Activated T-cell treated with anti-CD3 and anti-CD28 coated beads, Interleukin-2, amount 50 U/mL, for 4 hours (primary cell): ENCODE data around the gene HMGB1. TPM values are rescaled to one million over a fixed set of nuclear protein-coding genes. Genes with fewer than 3 reads are reported as not detected.
"Not testable (repeated sequence)": the region's sequence is repeated elsewhere in the genome, so short reads cannot be mapped to it uniquely, and the experiment has no call there.

ENCODE experiments used
- ATAC-seq, 2 donors: fragments of 200-7000 bp; cut with Tn5 transposase; one replicate each; pipeline ENCODE4 v1.10.0; 2021
- DNase-seq: peaks from one replicate; pipeline ENCODE4 v3.0.0-alpha.2; 2020
- H3K27me3 Mint-ChIP-seq: one replicate; pipeline ENCODE4 v1.8.0; 2021; ENCODE audit warnings: low read depth, mixed read lengths
- H3K36me3 Mint-ChIP-seq: one replicate; pipeline ENCODE4 v1.8.0; 2022; ENCODE audit warnings: mixed read lengths; ENCODE audit not compliant: insufficient read depth
- H3K4me1 Mint-ChIP-seq: one replicate; pipeline ENCODE4 v1.8.0; 2021; ENCODE audit warnings: low read depth, mixed read lengths
- H3K4me3 Mint-ChIP-seq: one replicate; pipeline ENCODE4 v1.8.0; 2021; ENCODE audit warnings: mild to moderate bottlenecking, moderate library complexity, mixed read lengths
- H3K9me3 Mint-ChIP-seq: one replicate; pipeline ENCODE4 v1.8.0; 2021; ENCODE audit warnings: mixed read lengths
- total RNA-seq, 3 donors: library from RNA; stranded (reverse); gene quantifications; one replicate each; pipeline ENCODE4 v1.2.1, GENCODE V29; 2021

HMGB1 gene
- total RNA-seq, 3 donors from 2014 or later = 372 to 448 (median 435) TPM

- H3K27me3 Mint-ChIP-seq = peaks cover 3% of the 10 kb centered on the region
- no peak overlapping the region for H3K4me3 Mint-ChIP-seq
- H3K4me1 Mint-ChIP-seq = no peaks in the 10 kb centered on the region
- ATAC-seq (no peak), DNase-seq (no peak)
- H3K36me3 Mint-ChIP-seq = no peaks in the 10 kb centered on the region
- H3K9me3 Mint-ChIP-seq = no peaks in the 10 kb centered on the region
Measured at GRCh38 chr13:30480292-30480950, 14.7 kb upstream of the HMGB1 start.

GRCh38 chr13:30479883-30480219 lies 14.1 kb upstream of the HMGB1 start:
- Mint-ChIP-seq H3K9me3 (no peaks in the 10 kb centered on the region), H3K36me3 (no peaks in the 10 kb centered on the region), H3K4me1 (no peaks in the 10 kb centered on the region), H3K4me3 (no peak overlapping the region), H3K27me3 (peaks cover 3% of the 10 kb centered on the region)
- ATAC-seq = no peak
- DNase-seq = no peak

GRCh38 chr13:30479154-30479882 lies 13.6 kb upstream of the HMGB1 start:
- no peak overlapping the region for H3K4me3 Mint-ChIP-seq
- H3K36me3 Mint-ChIP-seq = no peaks in the 10 kb centered on the region
- DNase-seq = no peak
- ATAC-seq = no peak
- H3K9me3 Mint-ChIP-seq = no peaks in the 10 kb centered on the region
- no peaks in the 10 kb centered on the region for H3K4me1 Mint-ChIP-seq
- H3K27me3 Mint-ChIP-seq = peaks cover 3% of the 10 kb centered on the region

- H3K36me3 Mint-ChIP-seq = no peaks in the 10 kb centered on the region
- H3K9me3 Mint-ChIP-seq = no peaks in the 10 kb centered on the region
- H3K27me3 Mint-ChIP-seq = no peaks in the 10 kb centered on the region
- H3K4me3 Mint-ChIP-seq = no peak overlapping the region
- DNase-seq (no peak), ATAC-seq (no peak)
- no peaks in the 10 kb centered on the region for H3K4me1 Mint-ChIP-seq
Measured at GRCh38 chr13:30477346-30478195, 11.8 kb upstream of the HMGB1 start.

GRCh38 chr13:30473675-30474074 lies 7.9 kb upstream of the HMGB1 start:
- Mint-ChIP-seq H3K4me1 (no peaks in the 10 kb centered on the region), H3K4me3 (no peak overlapping the region), H3K27me3 (no peaks in the 10 kb centered on the region), H3K36me3 (no peaks in the 10 kb centered on the region), H3K9me3 (no peaks in the 10 kb centered on the region)
- DNase-seq = no peak
- no peak for ATAC-seq

- Mint-ChIP-seq H3K4me1 (peaks cover 24% of the 10 kb centered on the region), H3K36me3 (peaks cover 14% of the 10 kb centered on the region), H3K27me3 (no peaks in the 10 kb centered on the region), H3K9me3 (no peaks in the 10 kb centered on the region), H3K4me3 (no peak overlapping the region)
- no peak for DNase-seq
- no peak for ATAC-seq
Measured at GRCh38 chr13:30466841-30467252, 1.1 kb upstream of the HMGB1 start.

- no peak for DNase-seq
- peaks cover 17% of the 10 kb centered on the region for H3K36me3 Mint-ChIP-seq
Measured at GRCh38 chr13:30466358-30466714, 600 bp upstream of the HMGB1 start.

GRCh38 chr13:30465343-30465592 lies 468 bp downstream of the HMGB1 start:
- ATAC-seq = no peak
- Mint-ChIP-seq H3K9me3 (no peaks in the 10 kb centered on the region), H3K27me3 (no peaks in the 10 kb centered on the region), H3K36me3 (peaks cover 19% of the 10 kb centered on the region), H3K4me1 (peaks cover 30% of the 10 kb centered on the region), H3K4me3 (no peak overlapping the region)
- no peak for DNase-seq

More at GRCh38 chr13:30466358-30466714, 600 bp upstream of the HMGB1 start:
- Mint-ChIP-seq H3K4me1 (peaks cover 27% of the 10 kb centered on the region), H3K9me3 (no peaks in the 10 kb centered on the region), H3K27me3 (no peaks in the 10 kb centered on the region), H3K4me3 (peak overlapping the region; percentile 91)
- no peak for ATAC-seq

- ATAC-seq = peak; percentile 57 to 58
- H3K27me3 Mint-ChIP-seq = no peaks in the 10 kb centered on the region
Measured at GRCh38 chr13:30464496-30465342, 1.0 kb downstream of the HMGB1 start.

GRCh38 chr13:30463787-30464495 lies 1.8 kb downstream of the HMGB1 start:
- Mint-ChIP-seq H3K4me3 (peak overlapping the region; percentile 94), H3K9me3 (no peaks in the 10 kb centered on the region), H3K36me3 (peaks cover 24% of the 10 kb centered on the region), H3K27me3 (no peaks in the 10 kb centered on the region), H3K4me1 (peaks cover 37% of the 10 kb centered on the region)
- ATAC-seq (peak; percentile 38 to 41), DNase-seq (peak; percentile 67)

More at GRCh38 chr13:30464496-30465342, 1.0 kb downstream of the HMGB1 start:
- Mint-ChIP-seq H3K4me1 (peaks cover 30% of the 10 kb centered on the region), H3K4me3 (peak overlapping the region; percentile 94), H3K9me3 (no peaks in the 10 kb centered on the region), H3K36me3 (peaks cover 19% of the 10 kb centered on the region)
- peak; percentile 77 for DNase-seq

- H3K27me3 Mint-ChIP-seq, H3K9me3 Mint-ChIP-seq, DNase-seq, ATAC-seq: not testable (repeated sequence)
- Mint-ChIP-seq H3K36me3 (peaks cover 27% of the 10 kb centered on the region), H3K4me3 (peak overlapping the region; percentile 42), H3K4me1 (peaks cover 37% of the 10 kb centered on the region)
Measured at GRCh38 chr13:30461279-30462066, 4.3 kb downstream of the HMGB1 start.

- peaks cover 18% of the 10 kb centered on the region for H3K36me3 Mint-ChIP-seq
- no peak for DNase-seq
- ATAC-seq = peak; percentile 9 to 10
- no peak overlapping the region for H3K4me3 Mint-ChIP-seq
- no peaks in the 10 kb centered on the region for H3K27me3 Mint-ChIP-seq
- H3K4me1 Mint-ChIP-seq = peaks cover 23% of the 10 kb centered on the region
- no peaks in the 10 kb centered on the region for H3K9me3 Mint-ChIP-seq
Measured at GRCh38 chr13:30457306-30457891, 8.3 kb downstream of the HMGB1 start.

- DNase-seq (no peak), ATAC-seq (no peak)
- H3K27me3 Mint-ChIP-seq = no peaks in the 10 kb centered on the region
- H3K4me3 Mint-ChIP-seq = no peak overlapping the region
- peaks cover 10% of the 10 kb centered on the region for H3K36me3 Mint-ChIP-seq
- H3K4me1 Mint-ChIP-seq = peaks cover 14% of the 10 kb centered on the region
- H3K9me3 Mint-ChIP-seq = no peaks in the 10 kb centered on the region
Measured at GRCh38 chr13:30456290-30456689, 9.4 kb downstream of the HMGB1 start.
